Cerebellar cortex (tissue), 1 donor: ENCODE results near the gene SGF29.
"Not testable (repeated sequence)": the region's sequence is repeated elsewhere in the genome, so short reads cannot be mapped to it uniquely, and the experiment has no call there.

Source experiments
- DNase-seq: peaks from one replicate; pipeline ENCODE4 v3.0.0-alpha.2; 2015; ENCODE audit warnings: low spot score

The SGF29 gene

DNA sequence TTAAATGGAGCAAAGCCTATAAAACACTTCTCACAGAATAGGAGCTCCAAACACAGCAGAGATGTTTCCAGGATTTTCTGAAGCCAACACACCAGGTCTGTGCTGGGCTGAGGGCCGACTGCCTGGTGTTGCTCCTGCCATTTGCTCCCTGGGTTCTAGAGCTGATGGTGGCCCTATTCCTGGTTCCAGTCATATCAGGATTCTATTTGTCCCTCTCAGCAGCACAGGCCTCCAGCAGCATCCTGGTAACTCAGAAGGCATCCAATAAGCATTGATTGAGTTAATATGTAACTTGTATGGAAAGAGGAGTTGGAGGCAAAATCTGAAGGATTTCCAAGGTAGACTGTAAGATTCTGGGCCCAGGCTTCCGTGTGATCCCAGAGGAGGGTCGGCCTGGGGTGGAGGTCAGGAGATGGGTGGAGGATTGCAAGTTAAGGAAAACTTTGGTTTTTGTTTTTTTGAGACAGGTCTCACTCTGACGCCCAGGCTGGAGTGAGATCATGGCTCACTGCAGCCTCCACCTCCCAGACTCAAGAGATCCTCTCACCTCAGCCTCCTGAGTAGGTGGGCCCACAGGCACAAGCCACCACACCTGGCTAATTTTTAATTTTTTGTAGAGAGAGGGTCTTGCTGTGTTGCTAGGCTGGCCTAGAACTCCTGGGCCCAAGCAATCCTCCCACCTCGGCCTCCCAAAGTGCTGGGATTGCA lies 20.6 kb upstream of the SGF29 start:
- DNase-seq, result peak; percentile 74

DNA sequence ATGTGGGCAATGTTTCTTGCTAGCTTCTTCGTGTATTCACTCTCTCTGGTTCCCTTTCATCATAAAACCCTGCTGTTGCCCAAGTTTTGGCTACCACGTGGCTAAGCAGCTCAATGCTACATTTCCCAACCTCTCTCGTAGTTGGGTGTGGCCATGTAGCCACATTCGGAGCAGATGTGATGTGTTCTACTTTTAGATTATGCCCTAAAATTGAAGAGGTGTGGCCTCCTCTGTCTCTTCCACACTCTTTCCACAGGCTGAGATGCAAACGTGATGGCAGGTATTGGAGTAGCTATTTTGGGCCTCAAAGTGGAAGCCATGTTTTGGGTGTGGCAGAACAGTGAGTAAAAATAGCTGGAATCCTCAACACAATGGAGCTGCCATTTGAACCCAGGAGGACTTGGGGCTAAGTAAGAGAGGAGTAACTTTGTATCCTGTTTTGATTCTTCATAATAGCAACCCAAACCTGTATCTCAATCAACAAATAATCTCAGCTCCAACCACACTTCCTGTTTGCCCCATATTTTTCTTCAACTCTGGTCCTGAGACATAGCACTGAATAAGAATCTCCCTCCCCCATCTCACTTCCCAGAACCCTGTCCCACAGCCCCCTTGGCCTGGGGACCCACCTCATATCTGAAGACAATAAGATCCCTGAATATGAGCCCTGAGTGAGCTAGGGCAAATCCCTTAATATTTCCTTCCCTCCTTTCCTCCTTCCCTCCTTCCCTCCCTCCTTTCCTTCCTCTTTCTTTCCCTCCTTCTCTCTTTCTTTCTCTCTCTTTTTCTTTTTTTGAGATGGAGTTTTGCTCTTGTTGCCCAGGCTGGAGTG lies 19.0 kb upstream of the SGF29 start:
- peak; percentile 72 for DNase-seq

DNA sequence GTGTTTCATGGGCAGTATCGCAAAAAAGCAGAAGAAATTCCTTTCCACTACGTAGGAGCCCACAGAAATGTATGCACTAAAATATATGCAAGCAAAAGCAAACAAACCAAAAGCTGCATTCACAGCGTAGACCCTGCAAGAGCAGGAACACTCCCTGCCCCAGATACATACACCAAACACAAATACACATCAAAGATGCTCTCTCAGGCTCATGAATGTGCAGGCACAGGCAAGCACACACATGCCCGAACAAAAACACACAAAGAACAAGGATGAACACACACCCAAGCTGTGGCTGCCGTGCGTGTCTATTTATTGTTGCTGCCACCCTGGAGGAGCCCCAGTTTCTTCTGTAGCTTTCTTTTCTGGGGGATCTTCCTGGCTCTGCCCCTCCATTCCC lies 16.6 kb upstream of the SGF29 start:
- no peak for DNase-seq

DNA sequence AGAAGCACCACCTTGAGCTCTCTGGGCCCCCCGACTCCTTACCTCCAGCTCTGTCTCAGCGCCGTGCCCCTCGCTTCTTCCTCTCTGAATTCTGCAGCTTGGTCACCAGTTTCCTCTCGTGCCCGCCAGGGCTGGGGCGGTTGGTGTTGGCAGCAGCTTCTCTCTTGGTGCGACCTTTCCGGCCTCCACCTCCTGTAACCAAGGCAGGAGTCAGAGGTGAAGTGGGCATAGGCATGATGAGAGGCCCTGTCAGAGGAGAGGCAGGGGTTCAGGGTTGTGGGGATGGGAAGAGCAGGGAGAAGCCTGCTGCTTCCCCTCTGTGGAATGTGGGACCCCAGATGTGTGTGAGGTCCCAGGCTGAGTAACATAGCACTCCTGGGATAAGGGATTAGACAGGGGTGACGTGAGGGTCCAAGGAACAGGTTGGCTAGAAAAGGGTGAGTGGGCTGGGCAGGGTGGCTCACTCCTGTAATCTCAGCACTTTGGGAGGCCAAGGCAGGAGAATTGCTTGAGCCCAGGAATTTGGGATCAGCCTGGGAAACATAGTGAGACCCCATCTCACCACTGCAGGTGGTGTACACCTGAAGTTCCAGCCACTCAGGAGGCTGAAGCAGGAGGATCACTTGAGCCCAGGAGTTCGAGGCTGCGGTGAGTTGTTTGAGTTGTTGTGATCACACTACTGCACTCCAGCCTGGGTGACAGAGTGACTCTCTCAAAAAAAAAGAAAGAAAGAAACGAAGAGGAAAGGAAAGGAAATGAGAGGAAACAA lies 15.6 kb upstream of the SGF29 start:
- no peak for DNase-seq

DNA sequence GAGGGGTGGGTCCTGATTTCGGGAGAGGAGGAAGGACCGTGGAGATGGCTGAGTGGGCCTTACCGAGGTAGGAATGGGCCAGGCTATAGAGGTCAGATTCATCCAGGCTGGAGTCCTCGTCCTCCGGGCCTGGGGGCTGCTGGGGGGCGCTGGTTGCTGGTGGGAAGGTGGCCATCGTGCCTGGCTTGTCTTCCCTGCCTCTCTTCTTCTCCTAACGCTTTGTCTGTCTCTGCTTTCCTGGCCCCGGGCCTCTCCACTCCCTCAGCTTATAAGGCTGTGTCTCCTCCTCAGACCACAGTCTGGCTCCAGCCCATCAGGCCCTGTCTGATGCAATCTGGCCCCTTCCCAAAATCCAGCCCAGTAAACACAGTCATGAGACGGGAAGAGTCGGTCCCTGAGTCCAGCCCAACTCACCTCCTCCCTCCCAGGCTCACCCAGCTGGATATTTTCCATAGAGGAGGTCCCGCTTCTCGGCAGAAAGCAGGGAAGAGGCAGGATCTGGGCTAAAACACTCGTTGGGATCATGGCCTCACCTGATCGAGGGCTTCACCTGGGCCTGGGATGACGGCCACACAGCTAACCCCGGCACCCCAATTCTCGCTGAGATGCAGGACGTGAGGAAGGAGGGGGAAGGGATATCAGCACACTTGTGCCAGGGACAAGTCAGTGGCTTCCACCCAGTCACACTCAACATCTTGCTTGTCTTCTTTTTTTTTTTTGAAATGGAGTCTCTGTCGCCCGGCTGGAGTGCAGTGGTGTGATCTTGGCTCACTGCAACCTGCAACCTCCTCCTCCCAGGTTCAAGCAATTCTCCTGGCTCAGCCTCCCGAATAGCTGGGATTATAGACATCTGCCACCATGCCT lies 14.8 kb upstream of the SGF29 start, which contains the start of gene NUPR1:
TSS of gene NUPR1 (minus strand) at position 242 of the 864 bp plus-strand sequence. CDS start at position 175, 67 bp downstream.
- peak; percentile 99 for DNase-seq

DNA sequence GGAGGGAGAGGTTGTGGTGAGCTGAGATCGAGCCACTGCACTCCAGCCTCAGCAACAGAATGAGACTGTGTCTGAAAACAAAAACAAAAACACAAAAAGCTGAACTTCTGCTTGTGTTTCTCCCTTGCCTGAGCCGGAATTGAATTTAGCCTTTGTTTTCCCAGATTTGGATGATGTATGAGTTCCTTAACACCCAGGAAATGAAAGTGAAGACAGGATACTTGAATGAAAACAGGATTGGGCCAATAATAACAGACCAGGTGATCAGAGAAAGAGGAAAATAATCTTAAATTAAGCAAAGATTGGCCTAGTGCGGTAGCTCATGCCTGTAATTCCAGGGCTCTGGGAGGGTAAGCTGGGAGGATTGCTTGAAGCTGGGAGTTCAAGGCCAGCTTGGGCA lies 13.4 kb upstream of the SGF29 start:
- DNase-seq, result peak; percentile 58

DNA sequence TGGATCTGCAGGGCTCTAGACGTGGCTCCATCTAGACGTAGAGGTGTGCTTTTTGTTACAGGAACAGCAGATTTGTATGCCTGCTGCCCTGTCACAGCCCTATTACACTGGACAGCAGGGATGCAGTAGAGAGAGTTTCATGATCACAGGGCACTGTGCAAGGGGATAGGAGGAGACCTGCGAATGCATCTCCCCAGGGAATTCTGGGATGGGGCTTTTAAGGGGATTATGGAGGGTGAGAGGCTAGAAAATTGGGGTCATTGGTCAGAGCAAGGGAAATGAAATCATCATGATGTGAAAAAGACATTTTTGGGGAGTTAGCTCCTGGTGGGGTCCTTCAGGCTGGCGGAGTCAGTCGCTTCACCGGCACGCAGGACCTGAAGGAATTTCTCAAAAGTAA lies 11.1 kb upstream of the SGF29 start:
- peak; percentile 58 for DNase-seq

DNA sequence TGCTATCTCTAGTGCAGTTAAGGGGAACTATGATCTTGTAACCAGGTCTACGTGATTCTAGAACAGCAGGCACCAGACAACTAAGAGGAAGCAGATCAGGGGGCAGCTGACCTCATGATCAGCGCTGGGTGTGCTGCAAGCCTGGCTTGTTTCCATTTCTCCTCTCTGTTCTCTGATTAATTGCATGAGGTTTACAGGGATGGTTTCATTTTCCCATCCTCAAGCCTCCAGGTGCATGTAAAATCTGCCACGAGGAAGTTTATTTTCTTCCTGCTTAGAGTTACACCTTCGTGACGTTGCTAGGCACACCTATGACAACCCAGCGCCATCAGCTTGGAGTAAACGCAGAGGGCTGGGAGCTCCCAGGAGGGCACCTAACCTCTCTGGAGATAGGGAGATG lies 10.6 kb upstream of the SGF29 start:
- peak; percentile 68 for DNase-seq

DNA sequence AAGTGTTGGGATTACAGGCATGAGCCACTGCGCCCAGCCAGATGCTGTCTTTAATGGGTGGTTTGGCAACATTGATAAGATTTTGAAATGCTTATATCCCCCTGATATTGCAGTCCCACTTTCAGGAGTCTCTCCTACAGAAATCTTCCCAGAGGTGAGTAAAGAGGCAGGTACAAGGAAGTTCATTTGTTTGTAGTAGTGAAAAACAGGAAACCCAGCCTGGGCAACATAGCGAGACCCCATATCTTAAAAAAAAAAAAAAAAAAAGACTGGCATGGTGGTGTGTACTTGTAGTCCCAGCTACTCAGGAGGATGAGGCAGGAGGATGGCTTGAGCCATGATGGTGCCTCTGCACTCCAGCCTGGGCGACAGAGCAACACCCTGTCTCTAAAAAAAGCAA lies 8.7 kb upstream of the SGF29 start:
- no peak for DNase-seq

DNA sequence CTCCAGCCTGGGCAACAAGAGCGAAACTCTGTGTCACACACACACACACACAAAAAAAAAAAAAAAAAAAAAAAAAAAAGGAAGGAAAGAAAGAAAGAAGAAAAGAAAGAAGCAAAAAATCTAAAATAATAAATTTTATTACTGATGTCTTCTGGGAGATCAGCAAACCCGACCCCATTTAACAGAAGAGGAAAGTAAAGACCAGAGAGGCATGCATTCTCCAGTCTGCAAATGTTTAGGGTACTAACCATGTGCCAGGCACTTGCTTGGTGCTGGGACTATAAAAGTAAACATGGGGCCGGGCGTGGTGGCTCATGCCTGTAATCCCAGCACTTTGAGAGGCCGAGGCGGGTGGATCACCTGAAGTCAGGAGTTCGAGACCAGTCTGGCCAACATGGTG lies 7.8 kb upstream of the SGF29 start:
- not testable (repeated sequence) for DNase-seq

DNA sequence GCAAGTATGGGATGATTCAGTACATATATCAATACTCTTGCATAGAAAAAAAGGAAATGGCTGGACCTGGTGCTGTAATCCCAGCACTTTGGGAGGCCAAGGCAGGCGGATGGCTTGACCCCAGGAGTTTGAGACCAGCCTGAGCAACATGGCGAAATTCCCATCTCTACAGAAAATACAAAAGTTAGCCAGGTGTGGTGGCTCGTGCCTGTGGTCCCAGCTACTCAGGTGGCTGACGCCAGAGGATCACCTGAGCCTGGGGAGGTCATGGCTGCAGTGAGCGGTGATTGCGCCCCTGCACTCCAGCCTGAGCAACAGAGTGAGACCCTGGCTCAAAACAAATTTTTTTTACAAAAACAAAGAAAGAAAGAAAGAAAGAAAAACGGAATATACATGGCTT lies 7.1 kb upstream of the SGF29 start:
- no peak for DNase-seq

DNA sequence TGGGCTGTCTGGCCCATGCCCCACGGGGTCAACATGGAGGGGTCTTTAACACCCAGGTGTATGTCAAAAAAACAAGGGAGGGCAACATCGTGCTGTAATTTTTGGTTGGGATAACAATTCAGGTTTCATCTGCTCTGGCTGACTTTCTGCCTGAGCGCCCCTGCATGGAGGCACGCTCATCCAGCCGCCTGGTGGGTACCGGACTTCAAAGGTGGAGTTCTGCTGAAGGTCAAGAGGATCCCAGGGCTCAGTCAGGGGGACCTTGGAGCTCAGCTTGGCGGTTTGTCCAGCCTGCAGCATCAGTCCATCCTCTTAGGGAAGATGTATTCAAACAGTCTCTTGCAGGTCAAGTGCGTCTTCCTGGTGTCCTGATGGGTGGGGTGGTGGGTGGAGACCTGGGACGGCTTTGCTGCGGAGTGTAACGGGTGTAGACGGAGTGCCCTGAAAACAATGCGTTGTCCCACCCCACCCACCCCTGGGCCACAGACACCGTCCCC lies 5.4 kb upstream of the SGF29 start:
- DNase-seq, result no peak

DNA sequence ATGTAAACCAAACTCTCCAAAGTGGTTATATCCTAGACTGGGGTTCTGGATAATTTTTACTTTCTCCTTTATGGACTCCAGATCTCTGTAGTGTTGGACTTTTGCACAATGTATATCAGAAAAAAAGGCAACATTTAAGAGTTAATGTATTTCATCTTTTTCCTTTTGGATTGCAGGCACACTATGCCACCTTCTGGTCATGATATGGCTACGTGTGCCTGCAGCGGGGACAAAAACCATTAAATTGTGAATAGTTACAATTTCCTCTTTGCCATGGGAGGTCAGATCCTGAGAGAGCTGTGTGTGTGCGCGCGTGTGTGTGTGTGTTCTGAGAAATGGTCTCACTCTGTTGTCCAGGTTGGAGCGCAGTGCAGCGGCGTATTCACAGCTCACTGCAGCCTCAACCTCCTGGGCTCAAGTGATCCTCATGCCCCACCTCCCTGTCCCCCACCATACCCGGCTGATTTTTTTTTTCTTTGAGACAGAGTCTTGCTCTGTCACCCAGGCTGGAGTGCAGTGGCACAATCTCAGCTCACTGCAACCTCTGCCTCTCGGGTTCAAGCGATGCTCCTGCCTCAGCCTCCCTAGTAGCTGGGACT lies 4.3 kb upstream of the SGF29 start:
- DNase-seq, result peak; percentile 61

DNA sequence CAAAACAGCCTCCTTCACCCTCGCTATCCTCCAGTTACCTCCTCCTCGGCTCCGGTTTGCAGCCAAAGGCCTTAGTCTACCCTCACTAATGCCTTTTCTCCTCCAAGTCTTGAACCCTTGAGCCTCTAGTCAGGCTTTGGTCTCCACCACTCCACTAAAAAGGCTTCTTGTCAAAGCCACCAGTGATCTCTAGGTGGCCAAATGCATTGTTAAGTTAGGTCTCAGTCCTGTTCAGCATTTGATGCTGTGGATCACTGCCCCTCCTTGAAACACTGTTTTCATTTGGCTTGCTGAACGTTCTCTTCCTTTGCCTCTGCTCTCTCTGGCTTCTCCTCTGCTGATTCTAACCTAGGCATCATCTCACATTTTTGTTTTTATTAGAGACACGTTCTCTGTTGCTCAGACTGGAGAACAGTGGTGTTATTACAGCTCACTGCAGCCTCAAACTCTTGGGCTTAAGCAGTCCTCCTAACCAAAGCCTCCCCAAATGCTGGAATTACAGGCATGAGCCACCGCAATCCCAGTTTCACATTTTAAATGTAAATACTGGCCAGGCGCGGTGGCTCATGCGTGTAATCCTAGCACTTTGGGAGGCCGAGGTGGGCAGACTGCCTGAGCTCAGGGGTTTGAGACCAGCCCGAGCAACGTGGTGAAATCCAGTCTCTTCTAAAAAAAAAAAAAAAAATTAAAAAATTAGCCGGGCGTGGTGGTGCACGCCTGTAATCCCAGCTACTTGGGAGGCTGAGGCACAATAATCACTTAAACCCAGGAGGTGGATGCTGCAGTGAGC lies 1.1 kb downstream of the SGF29 start:
- DNase-seq, result no peak

DNA sequence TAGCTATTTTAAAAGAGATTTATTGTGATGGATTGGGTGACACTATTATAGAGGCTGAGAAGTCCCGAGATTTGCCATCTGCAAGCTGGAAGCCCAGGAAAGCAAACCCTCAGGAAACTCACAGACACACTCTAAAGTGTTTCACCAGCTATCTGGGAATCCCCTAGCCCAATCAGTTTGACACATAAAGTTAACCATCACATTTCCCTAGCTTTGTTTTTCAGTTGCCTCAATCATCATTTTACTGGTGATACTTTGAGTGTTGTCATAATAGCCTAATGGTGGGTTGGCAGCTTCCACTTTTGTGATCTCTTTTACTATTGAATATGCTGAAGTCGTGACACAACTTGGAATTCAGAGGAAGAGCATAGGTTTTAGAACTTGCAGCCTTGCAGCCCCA lies 1.8 kb downstream of the SGF29 start:
- no peak for DNase-seq

DNA sequence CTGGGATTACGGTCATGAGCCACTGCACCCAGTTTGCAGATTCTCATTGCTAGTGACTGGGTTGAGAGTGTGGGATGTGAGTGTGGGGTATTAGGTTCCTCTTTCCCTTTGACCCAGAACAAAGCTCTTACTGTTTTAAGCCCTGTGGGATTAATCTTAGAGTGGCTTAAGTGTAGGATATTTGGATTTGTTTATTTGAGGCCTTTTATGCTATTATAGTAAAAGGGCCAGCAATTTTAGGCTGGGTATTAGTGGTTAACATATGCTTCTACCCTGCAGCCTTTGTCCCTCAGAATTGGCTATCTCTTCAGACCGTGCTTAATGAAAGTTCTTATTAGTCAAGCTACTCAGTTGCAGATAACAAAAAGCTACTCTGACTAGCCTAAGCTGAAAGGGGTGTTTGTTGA lies 3.2 kb downstream of the SGF29 start:
- no peak for DNase-seq

DNA sequence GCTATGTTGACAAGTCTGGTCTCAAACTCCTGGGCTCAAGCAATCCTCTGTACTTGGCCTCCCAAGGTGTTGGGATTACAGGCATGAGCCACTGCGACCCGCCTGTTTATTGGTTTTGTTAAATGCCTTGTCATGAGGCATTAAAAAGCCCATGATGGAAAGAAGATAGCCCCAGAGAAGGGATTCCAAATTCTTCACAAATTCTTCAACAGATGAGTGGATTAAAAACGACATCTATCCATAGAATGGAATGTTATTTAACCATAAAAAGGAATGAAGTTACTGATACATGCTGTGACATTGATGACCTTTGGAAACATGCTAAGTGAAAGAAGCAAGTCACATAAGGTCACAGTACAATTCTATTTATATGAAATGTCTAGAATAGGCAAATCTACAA lies 4.7 kb downstream of the SGF29 start:
- no peak for DNase-seq

DNA sequence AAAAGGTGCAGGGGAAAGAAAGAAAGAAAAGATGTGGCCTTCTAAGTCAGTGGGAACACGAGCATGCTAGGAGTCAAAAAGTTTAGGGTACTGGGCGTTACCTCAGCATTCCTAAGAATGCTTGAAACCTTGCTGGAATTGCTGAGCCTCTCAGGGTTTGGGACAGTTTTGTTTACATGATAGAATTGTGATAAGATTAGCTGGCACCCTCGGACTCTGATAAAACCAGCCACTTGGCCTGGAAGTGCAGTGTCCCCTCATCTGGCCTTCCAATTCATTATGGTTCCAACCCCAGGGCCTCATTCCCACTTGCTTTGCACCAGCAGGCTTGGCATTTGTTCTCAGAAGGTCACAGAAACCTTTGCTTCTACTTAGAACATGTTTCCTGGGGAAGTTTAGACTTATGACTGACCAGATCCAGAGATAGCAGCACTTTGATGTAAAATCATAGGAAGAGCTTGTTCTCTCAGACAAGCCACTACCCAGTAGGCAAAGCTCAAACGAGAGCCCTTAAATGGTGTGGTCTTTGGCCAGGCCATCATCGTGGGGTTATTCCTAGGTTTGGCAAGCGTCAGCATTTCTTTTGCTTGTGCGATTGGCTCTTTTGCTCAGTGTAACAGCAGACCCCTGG lies 8.0 kb downstream of the SGF29 start:
- no peak for DNase-seq

DNA sequence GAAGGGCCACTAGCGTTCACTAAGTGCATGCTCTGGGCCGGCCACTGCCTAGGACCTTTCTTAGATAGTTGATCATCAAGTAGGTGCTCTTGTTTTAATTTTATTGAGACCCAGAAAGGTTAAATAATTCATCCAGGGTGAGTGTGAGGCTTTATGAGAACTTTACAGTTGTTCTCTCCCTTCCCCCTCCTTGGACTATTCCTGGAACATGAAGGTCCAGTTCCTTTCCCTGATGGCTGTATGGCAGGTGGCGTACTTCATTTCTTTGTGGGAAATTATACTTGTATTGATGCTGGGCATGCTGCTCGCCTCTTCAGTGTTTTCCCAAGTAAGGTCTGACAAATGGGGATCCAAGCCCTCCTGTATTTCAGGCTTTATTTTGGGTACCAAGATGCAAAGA lies 8.5 kb downstream of the SGF29 start:
- DNase-seq, result no peak

DNA sequence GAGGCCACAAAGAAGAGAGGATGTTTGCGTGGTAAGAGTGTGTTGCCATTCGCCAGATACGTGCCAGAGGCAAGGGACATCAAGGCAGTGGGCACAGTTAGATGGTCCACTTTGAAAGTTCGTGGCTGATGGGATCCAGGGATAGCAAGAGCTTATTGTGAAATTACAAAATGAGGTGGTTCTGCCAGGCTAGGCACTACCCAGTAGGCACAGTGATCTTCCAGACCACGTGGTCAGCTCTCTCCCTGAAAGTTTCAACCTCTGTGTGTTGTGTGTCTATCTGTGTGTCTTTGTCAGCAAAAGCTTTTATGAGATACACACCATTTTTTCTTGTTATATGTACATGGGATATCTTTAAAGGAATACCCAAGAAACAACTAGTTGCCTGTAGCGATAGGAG lies 9.5 kb downstream of the SGF29 start:
- DNase-seq, result no peak
